HUES6 (cell line): ENCODE results near the gene CCDC171.

Experiments
- H3K27ac ChIP-seq: 2 replicates; pipeline ENCODE4 v1.7.0; 2013; ENCODE audit warnings: low read depth, mild to moderate bottlenecking, low read length, inconsistent platforms
- H3K27me3 ChIP-seq: 2 replicates; pipeline ENCODE4 v1.6.1; 2013; ENCODE audit warnings: low read length; ENCODE audit not compliant: control insufficient read depth, insufficient read depth
- H3K36me3 ChIP-seq: 2 replicates; pipeline ENCODE4 v1.6.1; 2013; ENCODE audit warnings: low read length; ENCODE audit not compliant: control insufficient read depth, insufficient read depth
- H3K4me1 ChIP-seq: 2 replicates; pipeline ENCODE4 v1.6.1; 2013; ENCODE audit warnings: low read length; ENCODE audit not compliant: control insufficient read depth, insufficient read depth
- H3K4me3 ChIP-seq: 2 replicates; pipeline ENCODE4 v1.5.1; 2013; ENCODE audit warnings: low read depth, low read length
- H3K9ac ChIP-seq: one replicate; pipeline ENCODE4 v1.6.1; 2013; ENCODE audit warnings: mild to moderate bottlenecking, low read length
- H3K9me3 ChIP-seq: 2 replicates; pipeline ENCODE4 v1.6.1; 2013; ENCODE audit warnings: low read depth, low read length; ENCODE audit not compliant: control insufficient read depth, insufficient read depth

The CCDC171 gene

GRCh38 chr9:15942831-15943424 lies 390.1 kb downstream of the CCDC171 start:
- Histone ChIP-seq H3K27me3 (no peaks in the 10 kb centered on the region), H3K9me3 (no peaks in the 10 kb centered on the region), H3K4me1 (peaks cover 5% of the 10 kb centered on the region; the same call in 1 of the 2 replicates), H3K4me3 (no peak overlapping the region), H3K36me3 (no peaks in the 10 kb centered on the region), H3K9ac (no peak overlapping the region), H3K27ac (no peak overlapping the region)

- Histone ChIP-seq H3K9me3 (no peaks in the 10 kb centered on the region), H3K4me3 (no peak overlapping the region), H3K27me3 (no peaks in the 10 kb centered on the region), H3K4me1 (peaks cover 5% of the 10 kb centered on the region; the same call in 1 of the 2 replicates), H3K36me3 (no peaks in the 10 kb centered on the region), H3K9ac (no peak overlapping the region), H3K27ac (no peak overlapping the region)
These were observed 391.5 kb downstream of the CCDC171 start for GRCh38 chr9:15944341-15944740.

DNA sequence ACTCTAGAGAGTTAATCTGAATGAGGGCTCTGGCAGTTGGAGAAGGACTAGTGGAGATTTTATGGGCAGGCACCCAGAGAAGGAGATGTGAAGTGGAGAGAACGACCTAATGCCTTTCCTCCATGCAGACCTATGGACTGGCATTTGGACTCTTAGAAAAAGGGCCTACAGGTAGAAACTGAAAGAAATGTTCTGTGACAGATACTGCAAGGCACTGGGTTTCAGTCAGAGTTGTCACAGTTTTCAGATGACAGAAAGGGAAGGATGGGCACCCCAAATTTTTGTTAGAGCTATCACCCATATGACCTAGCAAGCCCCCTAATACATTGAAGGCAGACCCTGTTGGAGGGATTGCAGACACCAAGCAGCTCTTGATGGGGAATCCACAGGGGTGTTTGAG lies 406.8 kb downstream of the CCDC171 start:
- H3K9me3 ChIP-seq, result no peaks in the 10 kb centered on the region
- no peaks in the 10 kb centered on the region for H3K27me3 ChIP-seq
- no peak overlapping the region for H3K27ac ChIP-seq
- no peaks in the 10 kb centered on the region for H3K36me3 ChIP-seq
- H3K9ac ChIP-seq, result no peak overlapping the region
- H3K4me1 ChIP-seq, result no peaks in the 10 kb centered on the region
- no peak overlapping the region for H3K4me3 ChIP-seq

DNA sequence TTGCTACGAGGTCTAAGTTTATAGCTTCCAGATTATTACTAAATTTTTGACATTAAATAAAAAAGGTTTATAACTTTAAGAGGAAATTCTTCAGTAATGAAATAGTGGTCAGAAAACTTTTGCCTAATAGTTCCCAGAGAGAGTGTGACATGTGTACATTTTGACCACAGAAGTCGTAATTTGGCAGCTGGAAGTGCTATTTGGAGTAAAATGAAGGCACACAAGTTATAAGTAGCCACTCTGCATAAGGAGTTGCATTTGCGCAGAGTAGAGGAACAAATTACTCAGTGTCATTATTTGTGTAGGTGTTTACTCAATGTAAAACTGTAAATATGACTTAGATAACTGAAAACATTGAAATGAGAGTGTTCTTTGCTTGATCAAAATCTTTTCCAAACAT lies 408.4 kb downstream of the CCDC171 start:
- no peak overlapping the region for H3K9ac ChIP-seq

DNA sequence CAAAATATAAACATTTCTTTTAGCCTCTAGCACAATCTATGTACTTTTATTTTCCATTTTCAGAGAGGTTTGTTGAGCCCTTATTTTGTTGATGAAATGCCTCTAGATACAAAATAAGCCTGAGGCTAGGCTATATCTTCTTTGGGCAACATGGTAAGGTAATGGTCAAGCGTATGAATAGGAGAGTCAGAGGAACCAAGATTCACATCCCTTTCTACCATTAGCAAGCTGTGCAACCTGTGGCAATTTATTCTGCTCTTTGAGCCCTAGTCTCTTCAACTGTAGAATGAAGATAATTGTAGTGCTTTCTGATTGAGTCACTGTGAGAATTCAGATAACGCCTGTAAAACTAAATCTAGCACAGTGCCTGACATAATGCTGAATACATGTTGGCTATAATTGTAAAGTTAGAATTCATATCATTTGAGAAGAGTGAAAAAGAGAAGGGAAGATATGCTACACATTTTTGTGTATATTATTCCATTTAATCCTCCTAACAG lies 412.5 kb downstream of the CCDC171 start:
- Histone ChIP-seq H3K4me3 (no peak overlapping the region), H3K27ac (no peak overlapping the region), H3K9me3 (no peaks in the 10 kb centered on the region), H3K27me3 (no peaks in the 10 kb centered on the region), H3K36me3 (no peaks in the 10 kb centered on the region), H3K9ac (no peak overlapping the region), H3K4me1 (no peaks in the 10 kb centered on the region)

More for the DNA sequence above, 408.4 kb downstream of the CCDC171 start:
- Histone ChIP-seq H3K4me1 (no peaks in the 10 kb centered on the region), H3K36me3 (no peaks in the 10 kb centered on the region), H3K4me3 (no peak overlapping the region), H3K27ac (no peak overlapping the region), H3K9me3 (no peaks in the 10 kb centered on the region), H3K27me3 (no peaks in the 10 kb centered on the region)

GRCh38 chr9:15966471-15966870 lies 413.6 kb downstream of the CCDC171 start:
- Histone ChIP-seq H3K4me1 (no peaks in the 10 kb centered on the region), H3K27ac (no peak overlapping the region), H3K9me3 (no peaks in the 10 kb centered on the region), H3K27me3 (no peaks in the 10 kb centered on the region), H3K36me3 (no peaks in the 10 kb centered on the region), H3K4me3 (no peak overlapping the region), H3K9ac (no peak overlapping the region)

GRCh38 chr9:15967068-15967467 lies 414.2 kb downstream of the CCDC171 start:
- Histone ChIP-seq H3K9ac (no peak overlapping the region), H3K4me1 (no peaks in the 10 kb centered on the region), H3K27me3 (no peaks in the 10 kb centered on the region), H3K9me3 (no peaks in the 10 kb centered on the region), H3K36me3 (no peaks in the 10 kb centered on the region), H3K4me3 (no peak overlapping the region), H3K27ac (no peak overlapping the region)

- no peak overlapping the region for H3K4me3 ChIP-seq
- H3K27me3 ChIP-seq, result no peaks in the 10 kb centered on the region
- H3K27ac ChIP-seq, result no peak overlapping the region
- no peaks in the 10 kb centered on the region for H3K9me3 ChIP-seq
- H3K4me1 ChIP-seq, result no peaks in the 10 kb centered on the region
- H3K36me3 ChIP-seq, result no peaks in the 10 kb centered on the region
- H3K9ac ChIP-seq, result no peak overlapping the region
These were observed 419.9 kb downstream of the CCDC171 start for GRCh38 chr9:15972760-15973159.

GRCh38 chr9:15975101-15975778 lies 422.4 kb downstream of the CCDC171 start:
- no peak overlapping the region for H3K27ac ChIP-seq
- H3K4me3 ChIP-seq, result no peak overlapping the region
- H3K9me3 ChIP-seq, result no peaks in the 10 kb centered on the region
- H3K9ac ChIP-seq, result no peak overlapping the region
- no peaks in the 10 kb centered on the region for H3K36me3 ChIP-seq
- no peaks in the 10 kb centered on the region for H3K27me3 ChIP-seq
- no peaks in the 10 kb centered on the region for H3K4me1 ChIP-seq

DNA sequence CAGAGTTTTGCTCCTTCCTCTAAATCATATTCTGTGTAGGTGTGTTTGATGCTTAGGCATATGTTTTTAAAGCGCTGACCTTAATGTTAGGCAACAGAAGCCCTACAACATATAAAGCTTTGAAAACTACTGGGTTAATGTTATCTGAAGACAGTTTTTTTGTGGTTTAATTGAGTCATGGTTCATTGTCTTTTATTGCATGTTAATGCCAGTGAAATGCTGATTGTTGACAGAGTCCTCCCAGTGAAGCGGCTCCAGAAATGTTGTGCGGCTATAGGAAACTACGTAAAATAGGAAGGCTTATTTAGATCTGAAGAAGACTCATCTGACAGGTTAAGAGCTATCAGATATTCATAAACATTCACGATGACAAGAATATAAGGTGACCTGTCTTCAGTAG lies 424.6 kb downstream of the CCDC171 start:
- Histone ChIP-seq H3K4me1 (no peaks in the 10 kb centered on the region), H3K4me3 (no peak overlapping the region), H3K9me3 (no peaks in the 10 kb centered on the region), H3K36me3 (no peaks in the 10 kb centered on the region), H3K27me3 (no peaks in the 10 kb centered on the region), H3K9ac (no peak overlapping the region), H3K27ac (no peak overlapping the region)

DNA sequence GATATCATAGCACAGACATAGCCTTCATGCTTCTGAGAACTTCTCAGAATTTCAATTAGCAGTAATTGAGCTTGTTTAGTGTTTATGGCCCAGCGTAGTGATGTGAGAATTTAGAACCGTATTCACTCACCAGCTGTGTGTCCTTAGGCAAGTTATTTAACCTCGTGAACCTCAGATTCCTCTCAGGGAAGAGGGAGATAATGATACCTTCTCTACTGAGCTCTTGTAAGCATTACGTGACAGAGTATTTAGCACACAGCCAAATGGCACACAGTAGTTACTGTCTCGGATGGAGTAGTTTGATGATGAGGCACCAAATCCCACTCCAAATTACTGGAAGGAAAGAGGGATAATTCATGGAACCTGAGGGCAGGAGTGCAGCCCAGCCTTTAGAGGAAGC lies 429.3 kb downstream of the CCDC171 start:
- H3K4me3 ChIP-seq, result no peak overlapping the region
- no peaks in the 10 kb centered on the region for H3K27me3 ChIP-seq
- no peaks in the 10 kb centered on the region for H3K4me1 ChIP-seq
- H3K27ac ChIP-seq, result no peak overlapping the region
- no peaks in the 10 kb centered on the region for H3K36me3 ChIP-seq
- no peak overlapping the region for H3K9ac ChIP-seq
- no peaks in the 10 kb centered on the region for H3K9me3 ChIP-seq
